SKM-1 (cell line): ENCODE results near the gene KIRREL2.
"Not testable (repeated sequence)": the region's sequence is repeated elsewhere in the genome, so short reads cannot be mapped to it uniquely, and the experiment has no call there.

Experiments used
- DNase-seq: peaks from one replicate; lab custom pipeline; 2025; ENCODE audit not compliant: unreplicated experiment; lab: John Stamatoyannopoulos, UW

Gene KIRREL2

DNA sequence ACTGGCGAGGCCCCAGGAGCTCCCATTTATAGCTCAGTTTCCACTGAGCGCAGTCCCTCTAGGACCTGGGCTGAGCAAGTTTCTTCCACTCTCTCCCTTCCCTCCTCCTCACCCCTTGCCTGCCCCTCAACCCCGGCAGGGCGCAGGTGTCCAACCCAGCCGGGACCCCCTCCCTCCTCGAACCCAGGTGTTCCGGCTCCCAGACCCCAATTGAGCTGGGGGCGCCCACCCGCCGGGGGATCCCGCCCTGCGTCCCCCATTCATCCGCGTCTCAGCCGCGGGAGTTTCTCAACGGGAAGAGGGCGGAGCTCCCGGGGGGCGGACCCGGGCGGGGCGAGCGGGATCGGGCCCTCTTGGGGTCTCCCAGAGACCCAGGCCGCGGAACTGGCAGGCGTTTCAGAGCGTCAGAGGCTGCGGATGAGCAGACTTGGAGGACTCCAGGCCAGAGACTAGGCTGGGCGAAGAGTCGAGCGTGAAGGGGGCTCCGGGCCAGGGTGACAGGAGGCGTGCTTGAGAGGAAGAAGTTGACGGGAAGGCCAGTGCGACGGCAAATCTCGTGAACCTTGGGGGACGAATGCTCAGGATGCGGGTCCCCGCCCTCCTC is at the start of gene KIRREL2:
TSS of gene KIRREL2 (plus strand) at position 366 of the 604 bp plus-strand sequence. CDS start at position 575, 209 bp downstream.
- DNase-seq = no peak

GRCh38 chr19:35807633-35808032 is 49.1 kb upstream of the KIRREL2 start:
- DNase-seq = no peak

GRCh38 chr19:35811317-35812219 is 45.1 kb upstream of the KIRREL2 start:
- no peak for DNase-seq

DNA sequence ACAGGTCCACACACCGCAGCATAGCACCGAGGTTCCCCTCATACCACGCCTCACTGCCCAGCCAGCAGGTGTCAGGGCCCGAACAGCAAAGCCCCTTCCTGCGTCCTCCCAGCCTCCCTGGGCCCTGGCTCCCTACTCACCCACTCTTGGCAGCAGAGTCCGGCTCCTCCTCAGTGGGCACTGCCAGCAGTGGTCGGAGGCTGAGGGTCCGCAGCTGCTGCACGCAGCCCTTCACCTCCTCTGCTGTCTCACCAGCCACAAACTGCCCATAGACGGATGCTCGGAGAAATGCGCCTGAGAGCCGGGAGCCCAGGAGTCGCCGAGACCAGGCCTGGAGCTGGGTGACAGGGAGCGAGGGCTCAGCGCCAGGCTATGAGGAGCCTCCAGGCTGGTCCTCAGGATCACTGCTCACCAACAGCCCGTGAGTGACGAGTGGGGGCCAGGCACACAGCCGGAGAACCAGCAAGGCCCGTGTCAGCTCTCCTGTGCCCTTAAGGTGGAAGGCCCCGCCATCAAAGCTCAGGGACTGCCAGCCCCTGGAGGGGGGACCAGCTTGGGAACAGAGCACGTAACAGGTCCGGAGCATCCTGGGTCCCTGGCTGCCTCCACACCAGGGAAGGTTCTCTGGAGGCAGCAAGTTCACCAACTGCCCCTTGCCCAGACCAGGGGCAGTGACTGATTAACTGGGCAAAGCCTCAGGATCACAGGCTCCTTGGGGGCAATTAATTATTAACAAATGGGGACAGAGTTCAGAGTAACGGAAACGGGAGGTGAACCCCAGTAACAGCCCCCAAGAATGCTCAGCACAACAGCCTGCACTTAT is 44.3 kb upstream of the KIRREL2 start, which contains the start of gene PRODH2:
TSS of gene PRODH2 (minus strand) at position 626 of the 823 bp plus-strand sequence. CDS start at position 586, 40 bp downstream.
- no peak for DNase-seq

DNA sequence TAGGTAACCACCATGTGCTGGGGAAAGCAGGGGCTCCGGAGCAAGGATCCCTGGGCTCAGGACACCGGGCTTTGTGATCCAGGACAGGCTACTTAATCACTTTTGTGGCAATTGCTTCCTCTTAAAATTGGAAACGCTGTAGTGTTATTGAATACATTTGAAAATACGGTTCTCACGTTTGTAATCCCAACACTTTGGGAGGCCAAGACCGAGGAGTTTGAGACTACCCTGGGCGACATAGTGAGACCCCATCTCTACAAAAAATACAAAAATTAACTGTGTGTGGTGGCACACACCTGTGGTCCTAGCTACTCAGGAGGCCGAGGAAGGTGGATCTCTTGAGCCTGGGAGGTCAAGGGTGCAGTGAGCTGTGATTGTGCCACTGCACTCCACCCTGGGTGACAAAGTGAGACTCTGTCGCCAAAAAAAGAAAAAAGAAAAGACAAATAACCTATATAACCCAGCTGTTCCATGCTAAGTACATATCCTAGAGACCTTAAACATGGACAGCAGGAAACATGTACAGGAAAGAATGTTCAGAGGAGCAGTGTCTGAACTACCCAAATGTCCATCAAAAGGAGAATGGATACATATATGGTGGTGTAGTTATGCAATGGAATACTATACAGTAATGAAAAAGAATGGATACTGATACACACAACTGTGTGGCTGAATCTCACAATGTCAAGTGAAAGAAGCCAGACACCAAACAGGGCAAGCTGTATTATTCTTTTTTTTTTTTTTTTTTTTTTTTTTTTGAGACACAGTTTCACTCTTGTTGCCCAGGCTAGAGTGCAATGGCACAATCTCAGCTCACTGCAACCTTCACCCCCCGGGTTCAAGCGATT is 43.4 kb upstream of the KIRREL2 start:
- no peak for DNase-seq

DNA sequence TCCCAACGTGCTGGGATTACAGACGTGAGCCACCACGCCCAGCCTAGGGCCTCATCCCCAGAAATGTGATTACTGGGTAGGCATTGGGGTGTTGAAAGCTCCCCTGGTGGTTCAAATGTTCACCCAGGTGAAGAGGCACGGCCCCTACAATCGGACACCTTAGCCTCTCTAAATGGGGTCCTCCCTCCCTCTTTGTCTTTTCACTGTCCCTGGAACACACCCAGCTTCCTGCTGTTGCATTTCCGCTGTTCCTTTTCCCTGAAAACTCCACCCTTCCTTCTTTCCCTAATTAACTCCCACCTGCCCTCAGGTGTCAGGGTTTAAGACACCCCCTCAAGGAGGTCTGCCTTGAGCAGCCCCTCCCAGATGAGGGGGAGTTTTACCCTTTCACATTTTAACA is 40.4 kb upstream of the KIRREL2 start:
- DNase-seq = no peak

GRCh38 chr19:35816846-35817245 is 39.9 kb upstream of the KIRREL2 start:
- DNase-seq = no peak

DNA sequence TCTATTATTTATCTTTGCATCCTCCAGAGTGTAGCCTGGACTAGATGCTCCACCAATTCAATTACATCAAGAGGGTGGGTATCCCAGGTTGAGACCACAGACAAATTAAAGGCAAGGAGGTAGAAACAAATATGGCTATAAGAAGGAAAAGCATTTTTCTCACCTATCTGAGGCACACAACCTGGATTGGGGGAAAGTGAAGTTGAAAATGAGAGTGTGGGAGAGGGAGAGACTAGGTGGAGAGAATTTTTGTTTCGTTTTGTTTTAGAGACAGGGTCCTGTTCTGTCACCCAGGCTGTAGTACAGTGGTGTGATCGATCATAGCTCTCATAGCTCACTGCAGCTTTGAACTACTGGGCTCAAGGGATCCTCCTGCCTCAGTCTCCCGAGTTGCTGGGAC is 38.3 kb upstream of the KIRREL2 start:
- DNase-seq = no peak

GRCh38 chr19:35822579-35822978 is 34.1 kb upstream of the KIRREL2 start:
- DNase-seq = peak; percentile 32

GRCh38 chr19:35824150-35824549 is 32.6 kb upstream of the KIRREL2 start:
- DNase-seq = no peak

- no peak for DNase-seq
Measured at GRCh38 chr19:35828692-35829301, 27.9 kb upstream of the KIRREL2 start.

DNA sequence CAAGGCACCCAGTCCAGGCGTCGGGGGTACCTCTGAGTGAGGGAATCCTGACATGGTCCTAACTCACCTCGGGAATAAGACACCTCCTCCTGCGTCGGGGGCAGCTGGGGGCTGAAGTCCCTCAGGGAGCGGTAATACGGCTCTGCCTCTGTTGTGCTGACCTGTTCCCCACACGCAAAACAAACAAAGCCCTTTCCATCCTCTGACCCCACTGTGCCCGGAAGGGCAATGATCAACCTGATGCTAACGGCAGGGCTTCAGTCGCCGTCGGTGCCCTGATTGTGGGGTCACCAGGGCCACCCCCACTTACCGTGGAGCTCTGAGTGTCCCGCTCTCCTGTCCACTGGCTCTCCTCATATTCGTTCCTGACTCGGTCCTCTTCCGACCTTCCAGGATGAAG is 25.7 kb upstream of the KIRREL2 start:
- no peak for DNase-seq

DNA sequence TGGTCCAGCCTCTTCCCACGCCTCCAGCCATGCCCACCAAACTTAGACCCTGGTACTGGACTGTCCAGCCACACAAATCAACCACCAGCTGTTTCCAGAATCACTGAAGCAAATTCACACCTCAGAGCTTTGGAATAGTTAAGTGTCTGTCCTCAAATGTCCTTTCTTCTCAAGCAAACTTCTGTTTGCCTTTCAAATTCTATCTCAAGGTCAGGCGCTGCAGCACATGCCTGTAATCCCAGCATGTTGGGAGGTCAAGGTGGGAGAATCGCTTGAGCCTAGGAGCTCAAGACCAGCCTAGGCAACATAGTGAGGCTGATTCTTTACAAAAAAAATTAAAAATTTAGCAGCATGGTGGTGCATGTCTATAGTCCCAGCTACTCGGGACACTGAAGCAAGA is 24.7 kb upstream of the KIRREL2 start:
- DNase-seq = no peak

- no peak for DNase-seq
Measured at GRCh38 chr19:35833972-35834371, 22.7 kb upstream of the KIRREL2 start.

DNA sequence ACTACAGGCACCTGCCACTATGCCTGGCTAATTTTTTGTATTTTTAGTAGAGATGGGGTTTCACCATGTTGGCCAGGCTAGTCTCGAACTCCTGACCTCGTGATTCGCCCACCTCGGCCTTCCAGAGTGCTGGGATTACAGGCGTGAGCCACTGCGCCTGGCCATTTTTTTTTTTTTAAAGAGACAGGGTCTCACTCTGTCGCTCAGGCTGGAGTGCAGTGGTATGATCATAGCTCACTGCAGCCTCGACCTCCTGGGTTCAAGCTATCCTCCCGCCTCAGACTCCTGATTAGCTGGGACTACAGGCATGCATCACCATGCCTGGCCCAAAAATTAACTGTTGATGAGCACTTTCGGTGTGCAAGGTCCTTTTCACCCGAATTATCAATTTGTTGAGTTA is 20.6 kb upstream of the KIRREL2 start:
- DNase-seq = not testable (repeated sequence)

DNA sequence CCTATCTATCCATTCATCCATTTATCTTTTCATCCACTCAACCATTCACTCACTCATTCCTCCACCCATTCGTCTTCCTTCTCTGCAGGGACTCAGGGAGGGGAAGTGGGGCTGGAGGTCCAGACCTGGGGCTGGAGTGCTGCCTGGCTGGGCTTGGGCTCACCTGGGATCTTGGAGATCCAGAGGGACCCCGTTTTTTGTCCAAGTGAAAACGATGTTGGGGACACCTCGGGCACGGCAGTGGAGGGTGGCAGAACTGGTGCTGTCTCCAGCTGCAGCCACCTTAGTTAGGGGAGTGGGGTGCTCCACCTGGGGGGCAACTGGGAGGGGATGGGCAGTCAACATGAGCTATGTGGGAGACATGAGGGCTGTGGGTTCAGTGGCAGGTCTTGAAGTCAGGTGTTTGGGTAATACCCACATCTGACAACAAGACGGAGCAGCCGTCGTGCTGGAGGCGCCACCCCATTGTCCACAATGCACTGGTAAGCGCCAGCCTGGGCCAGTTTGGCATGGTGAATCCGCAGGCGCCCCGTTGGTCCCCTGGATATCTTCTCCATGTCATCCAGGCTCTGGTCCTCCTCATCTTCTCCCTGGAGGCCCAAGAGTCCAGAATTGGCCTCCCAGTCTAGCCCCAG is 14.6 kb upstream of the KIRREL2 start:
- DNase-seq = no peak

- DNase-seq = no peak
Measured at GRCh38 chr19:35842666-35843272, 13.9 kb upstream of the KIRREL2 start.

DNA sequence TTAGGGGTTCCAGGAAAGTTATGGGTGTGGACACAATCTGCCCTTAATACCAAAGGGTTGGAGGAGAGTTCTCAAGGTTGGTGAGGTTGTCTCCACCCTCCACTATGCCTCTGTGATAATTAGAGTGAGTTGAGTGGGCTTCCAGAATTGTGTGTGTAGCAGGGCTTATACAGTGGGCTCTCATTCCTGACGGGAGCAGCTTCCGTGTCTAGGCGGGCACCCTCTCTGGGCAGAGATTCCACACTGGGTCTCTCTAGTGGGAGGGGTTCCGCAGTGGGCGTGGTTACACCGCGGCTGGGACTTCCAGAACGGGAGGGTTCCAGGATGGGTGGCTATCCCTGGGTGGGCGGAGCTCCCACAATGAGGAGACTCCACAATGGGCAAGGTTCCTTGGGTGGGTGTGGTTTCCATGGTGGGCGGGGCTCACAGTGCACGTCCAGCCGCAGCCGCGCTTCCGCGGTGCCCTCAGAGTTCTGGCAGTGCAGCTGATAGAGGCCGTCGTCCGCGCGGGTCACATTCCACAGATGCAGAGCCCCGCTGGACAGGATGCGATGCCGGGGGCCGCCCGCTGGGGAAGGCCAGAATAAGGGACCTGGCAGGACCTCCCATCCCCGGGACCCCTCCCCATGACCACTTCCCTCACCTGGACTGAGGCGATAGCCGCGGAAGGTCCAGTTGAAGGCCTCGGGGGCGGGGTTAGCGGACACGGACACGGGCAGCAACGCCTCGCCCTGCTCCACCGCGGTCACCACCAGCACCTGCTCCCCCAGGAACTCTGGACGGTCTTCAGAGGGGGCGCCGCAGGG is 12.8 kb upstream of the KIRREL2 start:
- DNase-seq = no peak
